ENCODE results near the gene NAP1L4.

Gene NAP1L4

GRCh38 chr11:2990617-2991451 is 1.3 kb downstream of the NAP1L4 start:
- DNase-seq, result peak; percentile 32

GRCh38 chr11:2989551-2989950 is 2.6 kb downstream of the NAP1L4 start:
- no peak for DNase-seq

GRCh38 chr11:2989006-2989405 is 3.1 kb downstream of the NAP1L4 start:
- no peak for DNase-seq

- peak; percentile 41 for DNase-seq
Observed at GRCh38 chr11:2987881-2988861, 4.0 kb downstream of the NAP1L4 start.

GRCh38 chr11:2983908-2984307 is 8.2 kb downstream of the NAP1L4 start:
- no peak for DNase-seq

GRCh38 chr11:2982214-2982613 is 9.9 kb downstream of the NAP1L4 start:
- DNase-seq, result no peak

- DNase-seq, result no peak
Observed at GRCh38 chr11:2981130-2981529, 11.0 kb downstream of the NAP1L4 start.

GRCh38 chr11:2980168-2980840 is 11.8 kb downstream of the NAP1L4 start:
- no peak for DNase-seq

- DNase-seq, result no peak
Observed at GRCh38 chr11:2977113-2977512, 15.0 kb downstream of the NAP1L4 start.

GRCh38 chr11:2976294-2977063 is 15.7 kb downstream of the NAP1L4 start:
- no peak for DNase-seq

GRCh38 chr11:2975594-2975993 is 16.5 kb downstream of the NAP1L4 start:
- peak; percentile 46 for DNase-seq

GRCh38 chr11:2974272-2974671 is 17.9 kb downstream of the NAP1L4 start:
- no peak for DNase-seq

GRCh38 chr11:2968341-2968900 is 23.7 kb downstream of the NAP1L4 start:
- no peak for DNase-seq

GRCh38 chr11:2964782-2965181 is 27.3 kb downstream of the NAP1L4 start:
- no peak for DNase-seq

GRCh38 chr11:2963761-2964160 is 28.4 kb downstream of the NAP1L4 start:
- DNase-seq, result no peak

GRCh38 chr11:2963112-2963754 is 28.9 kb downstream of the NAP1L4 start:
- no peak for DNase-seq

GRCh38 chr11:2961080-2961479 is 31.0 kb downstream of the NAP1L4 start:
- DNase-seq, result no peak

- DNase-seq, result no peak
Observed at GRCh38 chr11:2960139-2960538, 32.0 kb downstream of the NAP1L4 start.

GRCh38 chr11:2958251-2958650 is 33.9 kb downstream of the NAP1L4 start:
- DNase-seq, result no peak

- DNase-seq, result no peak
Observed at GRCh38 chr11:2955906-2956476, 36.1 kb downstream of the NAP1L4 start.

GRCh38 chr11:2954263-2954662 is 37.9 kb downstream of the NAP1L4 start:
- DNase-seq, result no peak
